ENCODE data around the gene SYNE1. TPM values are rescaled to one million over a fixed set of nuclear protein-coding genes. Genes with fewer than 3 reads are reported as not detected.
"Not testable (repeated sequence)": the region's sequence is repeated elsewhere in the genome, so short reads cannot be mapped to it uniquely, and the experiment has no call there.

Gene SYNE1
- total RNA-seq, 1 donor from 2014 or later = 14.2 TPM

DNA sequence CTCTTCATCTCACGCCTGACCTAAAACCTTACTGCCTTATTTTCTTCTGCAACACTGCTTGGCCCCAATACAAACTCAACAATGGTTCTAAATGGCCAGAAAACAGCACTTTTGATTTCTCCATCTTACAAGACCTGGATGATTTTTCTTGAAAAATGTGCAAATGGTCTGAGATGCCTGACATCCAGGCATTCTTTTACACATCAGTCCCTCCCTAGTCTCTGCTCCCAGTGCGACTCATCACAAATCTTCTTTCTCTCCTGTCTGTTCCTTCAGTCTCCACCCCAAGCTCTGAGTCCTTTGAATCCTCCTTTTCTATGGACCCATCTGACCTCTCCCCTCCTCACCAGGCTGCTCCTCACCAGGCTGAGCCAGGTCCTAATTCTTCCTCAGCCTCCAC, 145.7 kb downstream of the SYNE1 start:
- H3K27ac Mint-ChIP-seq; H3K4me3 Mint-ChIP-seq (ENCODE audit: low read depth); H3K36me3 Mint-ChIP-seq (ENCODE audit: low read depth); H3K9me3 Mint-ChIP-seq; H3K4me1 Mint-ChIP-seq (ENCODE audit: low read depth); intact Hi-C loops (cut with micrococcal nuclease); H3K27me3 Mint-ChIP-seq (ENCODE audit: low read depth); DNase-seq (ENCODE audit: low spot score): not testable (repeated sequence)

DNA sequence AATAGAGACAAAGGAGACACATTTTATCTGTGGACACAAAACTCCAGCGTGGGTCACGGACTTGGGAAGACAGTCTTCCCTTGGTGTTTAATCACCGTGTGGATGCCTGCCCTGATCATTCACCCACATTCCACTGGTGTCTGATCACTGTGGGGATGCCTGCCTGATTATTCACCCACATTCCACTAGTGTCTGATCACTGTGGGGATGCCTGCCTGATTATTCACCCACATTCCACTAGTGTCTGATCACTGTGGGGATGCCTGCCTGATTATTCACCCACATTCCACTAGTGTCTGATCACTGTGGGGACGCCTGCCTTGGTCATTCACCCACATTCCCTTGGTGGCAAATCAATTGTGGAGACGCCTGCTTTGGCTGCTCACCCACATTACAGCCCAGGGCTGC, 146.2 kb downstream of the SYNE1 start:
- H3K4me1 Mint-ChIP-seq (ENCODE audit: low read depth); H3K4me3 Mint-ChIP-seq (ENCODE audit: low read depth); H3K27ac Mint-ChIP-seq; H3K27me3 Mint-ChIP-seq (ENCODE audit: low read depth); DNase-seq (ENCODE audit: low spot score); intact Hi-C loops (cut with micrococcal nuclease); H3K36me3 Mint-ChIP-seq (ENCODE audit: low read depth); H3K9me3 Mint-ChIP-seq: not testable (repeated sequence)

GRCh38 chr6:152484806-152485205, 152.4 kb downstream of the SYNE1 start:
- intact Hi-C loops (cut with micrococcal nuclease) = no loop called here
- H3K27ac Mint-ChIP-seq = no peak overlapping the region
- no peaks in the 10 kb centered on the region for H3K4me1 Mint-ChIP-seq (ENCODE audit: low read depth)
- H3K27me3 Mint-ChIP-seq (ENCODE audit: low read depth) = no peaks in the 10 kb centered on the region
- no peak for DNase-seq (ENCODE audit: low spot score)
- H3K9me3 Mint-ChIP-seq = no peaks in the 10 kb centered on the region
- no peaks in the 10 kb centered on the region for H3K36me3 Mint-ChIP-seq (ENCODE audit: low read depth)
- no peak overlapping the region for H3K4me3 Mint-ChIP-seq (ENCODE audit: low read depth)

GRCh38 chr6:152482289-152482688, 154.9 kb downstream of the SYNE1 start:
- no peaks in the 10 kb centered on the region for H3K27me3 Mint-ChIP-seq (ENCODE audit: low read depth)
- intact Hi-C loops (cut with micrococcal nuclease) = no loop called here
- H3K36me3 Mint-ChIP-seq (ENCODE audit: low read depth) = no peaks in the 10 kb centered on the region
- no peaks in the 10 kb centered on the region for H3K4me1 Mint-ChIP-seq (ENCODE audit: low read depth)
- no peak overlapping the region for H3K4me3 Mint-ChIP-seq (ENCODE audit: low read depth)
- no peak for DNase-seq (ENCODE audit: low spot score)
- no peak overlapping the region for H3K27ac Mint-ChIP-seq
- H3K9me3 Mint-ChIP-seq = no peaks in the 10 kb centered on the region

DNA sequence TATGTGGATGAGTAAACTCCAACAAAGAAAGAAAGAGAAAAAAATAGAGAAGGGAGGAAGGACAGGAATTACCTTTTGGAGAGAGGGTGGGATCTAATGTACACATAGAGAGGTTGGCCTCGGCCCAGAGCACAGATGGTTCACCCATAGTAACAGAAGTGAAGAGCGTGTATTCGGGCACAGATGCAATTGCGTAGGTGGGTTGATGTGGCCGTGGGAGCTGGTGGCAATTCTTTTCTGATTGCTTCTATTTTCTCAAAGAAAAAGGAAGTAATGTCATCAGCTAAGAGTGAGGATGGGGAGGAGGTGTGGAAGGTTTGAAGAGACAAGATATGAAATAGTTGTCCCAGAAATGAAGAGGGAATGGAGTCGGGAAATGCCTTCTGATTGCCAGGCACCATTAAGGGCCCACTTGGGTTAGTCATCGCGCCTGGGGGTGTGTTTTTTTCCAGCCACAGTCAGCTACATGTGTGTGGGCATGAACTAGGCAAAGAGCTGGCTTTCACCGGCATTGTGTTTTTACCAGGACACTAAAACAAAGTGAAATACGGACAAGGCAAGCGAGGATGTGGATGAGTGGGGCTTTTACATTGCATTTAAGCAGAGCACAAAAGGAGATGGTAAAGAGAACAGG, 158.7 kb downstream of the SYNE1 start:
- no peak overlapping the region for H3K27ac Mint-ChIP-seq
- no peaks in the 10 kb centered on the region for H3K4me1 Mint-ChIP-seq (ENCODE audit: low read depth)
- intact Hi-C loops (cut with micrococcal nuclease) = no loop called here
- DNase-seq (ENCODE audit: low spot score) = no peak
- H3K27me3 Mint-ChIP-seq (ENCODE audit: low read depth) = no peaks in the 10 kb centered on the region
- H3K4me3 Mint-ChIP-seq (ENCODE audit: low read depth) = no peak overlapping the region
- no peaks in the 10 kb centered on the region for H3K36me3 Mint-ChIP-seq (ENCODE audit: low read depth)
- no peaks in the 10 kb centered on the region for H3K9me3 Mint-ChIP-seq

GRCh38 chr6:152474354-152474753, 162.8 kb downstream of the SYNE1 start:
- Mint-ChIP-seq H3K36me3 (ENCODE audit: low read depth) (no peaks in the 10 kb centered on the region), H3K27ac (no peak overlapping the region), H3K9me3 (no peaks in the 10 kb centered on the region), H3K27me3 (ENCODE audit: low read depth) (peaks cover 5% of the 10 kb centered on the region), H3K4me3 (ENCODE audit: low read depth) (no peak overlapping the region), H3K4me1 (ENCODE audit: low read depth) (no peaks in the 10 kb centered on the region)
- DNase-seq (ENCODE audit: low spot score) = no peak
- intact Hi-C loops (cut with micrococcal nuclease) = no loop called here

DNA sequence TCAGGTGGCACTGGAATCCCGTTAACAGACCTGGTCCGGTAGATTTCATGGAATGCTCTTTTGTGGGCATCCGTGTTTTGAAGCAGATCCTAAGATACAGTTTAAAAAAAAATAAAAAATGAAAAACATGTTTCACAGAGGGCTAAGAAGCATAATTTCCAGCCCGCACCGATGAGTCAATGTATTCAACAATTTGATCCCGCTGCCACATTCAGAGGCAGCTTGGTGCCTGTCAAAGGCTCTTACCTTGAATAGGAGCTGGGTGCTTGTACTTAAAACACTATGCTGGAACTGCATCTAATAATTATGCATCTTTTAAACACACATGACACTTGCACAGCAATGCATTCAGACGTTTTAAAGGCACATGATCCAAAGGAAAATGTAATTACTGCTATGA, 164.8 kb downstream of the SYNE1 start:
- intact Hi-C loops (cut with micrococcal nuclease) = no loop called here
- Mint-ChIP-seq H3K27ac (no peak overlapping the region), H3K4me3 (ENCODE audit: low read depth) (no peak overlapping the region), H3K27me3 (ENCODE audit: low read depth) (peaks cover 5% of the 10 kb centered on the region), H3K4me1 (ENCODE audit: low read depth) (no peaks in the 10 kb centered on the region), H3K9me3 (no peaks in the 10 kb centered on the region), H3K36me3 (ENCODE audit: low read depth) (no peaks in the 10 kb centered on the region)
- no peak for DNase-seq (ENCODE audit: low spot score)

- DNase-seq (ENCODE audit: low spot score) = no peak
- Mint-ChIP-seq H3K36me3 (ENCODE audit: low read depth) (no peaks in the 10 kb centered on the region), H3K27me3 (ENCODE audit: low read depth) (peaks cover 5% of the 10 kb centered on the region), H3K27ac (no peak overlapping the region), H3K4me3 (ENCODE audit: low read depth) (no peak overlapping the region), H3K4me1 (ENCODE audit: low read depth) (no peaks in the 10 kb centered on the region), H3K9me3 (no peaks in the 10 kb centered on the region)
- intact Hi-C loops (cut with micrococcal nuclease) = no loop called here
Measured at GRCh38 chr6:152471456-152472265, 165.5 kb downstream of the SYNE1 start.

GRCh38 chr6:152463164-152463563, 174.0 kb downstream of the SYNE1 start:
- no peak overlapping the region for H3K4me3 Mint-ChIP-seq (ENCODE audit: low read depth)
- no peaks in the 10 kb centered on the region for H3K9me3 Mint-ChIP-seq
- intact Hi-C loops (cut with micrococcal nuclease) = no loop called here
- H3K27me3 Mint-ChIP-seq (ENCODE audit: low read depth) = peaks cover 8% of the 10 kb centered on the region
- no peak overlapping the region for H3K27ac Mint-ChIP-seq
- DNase-seq (ENCODE audit: low spot score) = no peak
- H3K4me1 Mint-ChIP-seq (ENCODE audit: low read depth) = peaks cover 2% of the 10 kb centered on the region
- no peaks in the 10 kb centered on the region for H3K36me3 Mint-ChIP-seq (ENCODE audit: low read depth)

DNA sequence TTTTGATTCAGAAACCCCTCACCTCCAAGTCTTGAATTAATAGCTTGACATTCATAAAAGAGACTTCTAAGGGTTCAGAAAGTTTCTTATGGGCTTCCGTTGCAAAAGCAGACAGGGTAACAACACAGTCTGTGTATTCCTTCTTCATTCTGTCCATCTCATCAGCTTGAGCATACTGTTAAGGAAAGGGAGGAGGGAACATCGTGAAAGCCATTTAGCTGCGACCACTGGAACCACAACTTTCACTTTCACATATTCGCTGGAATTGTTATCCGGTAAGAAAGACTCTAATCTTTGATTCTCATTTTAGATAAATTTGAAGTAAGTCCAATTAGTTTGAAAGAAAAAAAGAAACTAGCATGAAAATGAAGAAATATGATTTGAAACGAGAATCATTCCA, 174.4 kb downstream of the SYNE1 start:
- Mint-ChIP-seq H3K27ac (no peak overlapping the region), H3K9me3 (no peaks in the 10 kb centered on the region), H3K27me3 (ENCODE audit: low read depth) (peaks cover 8% of the 10 kb centered on the region), H3K36me3 (ENCODE audit: low read depth) (no peaks in the 10 kb centered on the region), H3K4me3 (ENCODE audit: low read depth) (no peak overlapping the region), H3K4me1 (ENCODE audit: low read depth) (peaks cover 2% of the 10 kb centered on the region)
- no peak for DNase-seq (ENCODE audit: low spot score)
- intact Hi-C loops (cut with micrococcal nuclease) = no loop called here

GRCh38 chr6:152461556-152461955, 175.6 kb downstream of the SYNE1 start:
- Mint-ChIP-seq H3K27ac (no peak overlapping the region), H3K4me3 (ENCODE audit: low read depth) (no peak overlapping the region), H3K36me3 (ENCODE audit: low read depth) (no peaks in the 10 kb centered on the region), H3K9me3 (no peaks in the 10 kb centered on the region), H3K4me1 (ENCODE audit: low read depth) (peaks cover 2% of the 10 kb centered on the region), H3K27me3 (ENCODE audit: low read depth) (peaks cover 8% of the 10 kb centered on the region)
- DNase-seq (ENCODE audit: low spot score) = no peak
- intact Hi-C loops (cut with micrococcal nuclease) = no loop called here

- DNase-seq (ENCODE audit: low spot score) = no peak
- Mint-ChIP-seq H3K9me3 (no peaks in the 10 kb centered on the region), H3K27me3 (ENCODE audit: low read depth) (no peaks in the 10 kb centered on the region), H3K27ac (no peak overlapping the region), H3K4me1 (ENCODE audit: low read depth) (peaks cover 2% of the 10 kb centered on the region), H3K4me3 (ENCODE audit: low read depth) (no peak overlapping the region), H3K36me3 (ENCODE audit: low read depth) (no peaks in the 10 kb centered on the region)
- intact Hi-C loops (cut with micrococcal nuclease) = no loop called here
Measured at GRCh38 chr6:152458648-152459644, 178.2 kb downstream of the SYNE1 start.

Data from activated T-helper 2 cell treated with anti-CD3 and anti-CD28 coated beads, Interferon-gamma antibody, Interleukin-2, Interleukin-4, amounts not matched to agents 10 μg/mL and 5 μg/mL and 100 μg/mL, durations not matched to agents 14 hours and 24 hours and 36 hours (primary cell).